CD8-positive, alpha-beta memory T cell (primary cell): ENCODE measurements around the gene MYH10. TPM values are rescaled to one million over a fixed set of nuclear protein-coding genes. Genes with fewer than 3 reads are reported as not detected.
A peak's percentile ranks its signal among the peaks of the same experiment; 100 is the strongest.

Source experiments
- CTCF ChIA-PET: fragments of 350-600 bp; sonication (Branson Sonifier 250); formaldehyde crosslinking; loops from one replicate; lab custom pipeline; 2021; ENCODE audit warnings: antibody characterized with exemption; lab: Charles Lee
- POLR2A ChIA-PET: fragments of 350-600 bp; sonication (Branson Sonifier 250); formaldehyde crosslinking; loops from one replicate; lab custom pipeline; 2021; ENCODE audit warnings: antibody characterized with exemption; lab: Charles Lee
- DNase-seq, 5 donors: peaks; one replicate each; pipeline versions ENCODE4 v3.0.0 to v3.0.0-alpha.2; 2020 to 2022; ENCODE audit warnings: mixed read lengths in 1 of 5
- H3K27ac ChIP-seq: one replicate; pipeline ENCODE4 v1.7.0; 2013; ENCODE audit warnings: low read depth, mild to moderate bottlenecking, low read length, moderate library complexity
- H3K27me3 ChIP-seq: 2 replicates; pipeline ENCODE4 v1.7.0; 2013; ENCODE audit warnings: low read length, mild to moderate bottlenecking; ENCODE audit not compliant: insufficient read depth, poor library complexity, severe bottlenecking
- H3K36me3 ChIP-seq: 2 replicates; pipeline ENCODE4 v1.7.0; 2013; ENCODE audit warnings: mild to moderate bottlenecking, low read length, moderate library complexity; ENCODE audit not compliant: insufficient read depth
- H3K4me1 ChIP-seq: 2 replicates; pipeline ENCODE4 v1.7.0; 2013; ENCODE audit warnings: mild to moderate bottlenecking, low read length, moderate library complexity; ENCODE audit not compliant: insufficient read depth
- H3K4me3 ChIP-seq: 2 replicates; pipeline ENCODE4 v1.7.0; 2013; ENCODE audit warnings: mild to moderate bottlenecking, low read length
- H3K9me3 ChIP-seq: 2 replicates; pipeline ENCODE4 v1.7.0; 2013; ENCODE audit warnings: mild to moderate bottlenecking, low read length
- H3K27ac Mint-ChIP-seq, 8 donors: one replicate each; pipeline ENCODE4 v1.8.0; 2020 to 2021; ENCODE audit warnings: mixed read lengths in 8 of 8, mild to moderate bottlenecking in 6 of 8, inconsistent platforms in 3 of 8, moderate library complexity in 3 of 8
- H3K27me3 Mint-ChIP-seq, 2 donors: one replicate each; pipeline ENCODE4 v1.8.0; 2020 to 2021; ENCODE audit warnings: mixed read lengths in 2 of 2, mild to moderate bottlenecking in 1 of 2, moderate library complexity in 1 of 2
- H3K36me3 Mint-ChIP-seq, 3 donors: one replicate each; pipeline ENCODE4 v1.8.0; 2020 to 2021; ENCODE audit warnings: mixed read lengths in 3 of 3, inconsistent platforms in 1 of 3, mild to moderate bottlenecking in 1 of 3
- H3K4me1 Mint-ChIP-seq, 3 donors: one replicate each; pipeline ENCODE4 v1.8.0; 2020 to 2021; ENCODE audit warnings: mixed read lengths in 3 of 3, inconsistent platforms in 1 of 3, mild to moderate bottlenecking in 1 of 3
- H3K4me3 Mint-ChIP-seq, 7 donors: one replicate each; pipeline ENCODE4 v1.8.0; 2020 to 2021; ENCODE audit warnings: mixed read lengths in 7 of 7, mild to moderate bottlenecking in 6 of 7, moderate library complexity in 4 of 7, inconsistent platforms in 2 of 7
- H3K9me3 Mint-ChIP-seq, 5 donors: one replicate each; pipeline ENCODE4 v1.8.0; 2020 to 2022; ENCODE audit warnings: mixed read lengths in 5 of 5, mild to moderate bottlenecking in 3 of 5, moderate library complexity in 2 of 5, inconsistent platforms in 1 of 5
- polyA plus RNA-seq: library from polyadenylated mRNA; unstranded; fragments of 300-500 nt; fragmentation: Illumina TruSeq; gene quantifications from one replicate; pipeline ENCODE4 v1.2.3, GENCODE V29; 2021
- total RNA-seq, 2 experiments: library from RNA; stranded (reverse); gene quantifications; one replicate each; pipeline ENCODE4 v1.2.3, GENCODE V29; 2021

Gene MYH10
- total and polyA plus RNA-seq, 3 experiments from 2014 or later, result 2.4 to 7.5 (median 6.7) TPM

- H3K9me3 ChIP-seq, result peaks cover 4% of the 10 kb centered on the region
- H3K4me3 ChIP-seq, result no peak overlapping the region
- no peak overlapping the region for H3K4me3 Mint-ChIP-seq
- peaks cover 0 to 1% (median 0%) of the 10 kb centered on the region in 3 donors for H3K4me1 Mint-ChIP-seq
- no peak overlapping the region for H3K27ac Mint-ChIP-seq
- H3K27ac ChIP-seq, result no peak overlapping the region
- no peak for DNase-seq
- no peaks in the 10 kb centered on the region for H3K27me3 Mint-ChIP-seq
- peaks cover 4 to 18% (median 11%) of the 10 kb centered on the region in 5 donors for H3K9me3 Mint-ChIP-seq
- H3K4me1 ChIP-seq, result no peaks in the 10 kb centered on the region
- ChIA-PET CTCF (no interaction called here), POLR2A (no interaction called here)
- H3K27me3 ChIP-seq, result no peaks in the 10 kb centered on the region
- H3K36me3 Mint-ChIP-seq, result peaks cover 21 to 35% (median 27%) of the 10 kb centered on the region in 3 donors
- H3K36me3 ChIP-seq, result peaks cover under 1% of the 10 kb centered on the region
Measured at GRCh38 chr17:8487130-8487645, 143.3 kb downstream of the MYH10 start.

- Mint-ChIP-seq H3K27ac (no peak overlapping the region), H3K9me3 (peaks cover 4 to 16% (median 11%) of the 10 kb centered on the region in 5 donors), H3K36me3 (peaks cover 16 to 35% (median 32%) of the 10 kb centered on the region in 3 donors), H3K4me3 (no peak overlapping the region), H3K4me1 (no peaks in the 10 kb centered on the region), H3K27me3 (no peaks in the 10 kb centered on the region)
- peaks cover 4% of the 10 kb centered on the region for H3K9me3 ChIP-seq
- DNase-seq, result no peak
- POLR2A ChIA-PET, result no interaction called here
- H3K27me3 ChIP-seq, result no peaks in the 10 kb centered on the region
- no peaks in the 10 kb centered on the region for H3K4me1 ChIP-seq
- peaks cover 12% of the 10 kb centered on the region for H3K36me3 ChIP-seq
- H3K4me3 ChIP-seq, result no peak overlapping the region
- CTCF ChIA-PET, result no interaction called here
- H3K27ac ChIP-seq, result no peak overlapping the region
Measured at GRCh38 chr17:8485491-8485890, 145.0 kb downstream of the MYH10 start.

- ChIA-PET POLR2A (interaction anchor here (0.5 kb wide), 1 partner anchor 1592 kb away, joined by 3 read pairs; no protein-coding TSS in a partner anchor), CTCF (no interaction called here)
- H3K27ac ChIP-seq, result no peak overlapping the region
- no peak for DNase-seq
- no peaks in the 10 kb centered on the region for H3K27me3 ChIP-seq
- no peaks in the 10 kb centered on the region for H3K4me1 ChIP-seq
- no peak overlapping the region for H3K4me3 Mint-ChIP-seq
- H3K27me3 Mint-ChIP-seq, result no peaks in the 10 kb centered on the region
- H3K36me3 ChIP-seq, result peaks cover 12% of the 10 kb centered on the region
- no peaks in the 10 kb centered on the region for H3K4me1 Mint-ChIP-seq
- H3K9me3 ChIP-seq, result peaks cover 4% of the 10 kb centered on the region
- no peak overlapping the region for H3K27ac Mint-ChIP-seq
- H3K4me3 ChIP-seq, result no peak overlapping the region
- H3K36me3 Mint-ChIP-seq, result peaks cover 15 to 42% (median 29%) of the 10 kb centered on the region in 3 donors
- peaks cover 4 to 16% (median 11%) of the 10 kb centered on the region in 5 donors for H3K9me3 Mint-ChIP-seq
Measured at GRCh38 chr17:8484465-8484864, 146.1 kb downstream of the MYH10 start.

GRCh38 chr17:8482546-8482945 is 148.0 kb downstream of the MYH10 start:
- H3K4me1 Mint-ChIP-seq, result peaks cover 0 to 2% (median 0%) of the 10 kb centered on the region in 3 donors
- peaks cover 17 to 60% (median 29%) of the 10 kb centered on the region in 3 donors for H3K36me3 Mint-ChIP-seq
- Histone ChIP-seq H3K27ac (no peak overlapping the region), H3K27me3 (no peaks in the 10 kb centered on the region), H3K4me3 (no peak overlapping the region), H3K36me3 (peaks cover 12% of the 10 kb centered on the region), H3K4me1 (no peaks in the 10 kb centered on the region), H3K9me3 (peaks cover 4% of the 10 kb centered on the region)
- no peak for DNase-seq
- no peak overlapping the region for H3K27ac Mint-ChIP-seq
- no peak overlapping the region for H3K4me3 Mint-ChIP-seq
- ChIA-PET POLR2A (no interaction called here), CTCF (interaction anchor here (0.6 kb wide), 1 partner anchor 15 kb away, joined by 4 read pairs; no protein-coding TSS in a partner anchor)
- no peaks in the 10 kb centered on the region for H3K27me3 Mint-ChIP-seq
- peaks cover 4 to 16% (median 11%) of the 10 kb centered on the region in 5 donors for H3K9me3 Mint-ChIP-seq

- POLR2A ChIA-PET, result interaction anchor here (0.6 kb wide), 1 partner anchor 14 kb away, joined by 3 read pairs; no protein-coding TSS in a partner anchor
- Mint-ChIP-seq H3K9me3 (peaks cover 4 to 15% (median 11%) of the 10 kb centered on the region in 5 donors), H3K4me1 (peaks cover 0 to 2% (median 0%) of the 10 kb centered on the region in 3 donors), H3K27ac (no peak overlapping the region), H3K36me3 (peaks cover 17 to 67% (median 29%) of the 10 kb centered on the region in 3 donors), H3K27me3 (no peaks in the 10 kb centered on the region), H3K4me3 (no peak overlapping the region)
- DNase-seq, result no peak
- no peaks in the 10 kb centered on the region for H3K4me1 ChIP-seq
- H3K36me3 ChIP-seq, result peaks cover 12% of the 10 kb centered on the region
- CTCF ChIA-PET, result no interaction called here
- H3K4me3 ChIP-seq, result no peak overlapping the region
- peaks cover 4% of the 10 kb centered on the region for H3K9me3 ChIP-seq
- H3K27me3 ChIP-seq, result no peaks in the 10 kb centered on the region
- no peak overlapping the region for H3K27ac ChIP-seq
Measured at GRCh38 chr17:8481703-8482102, 148.8 kb downstream of the MYH10 start.

GRCh38 chr17:8481089-8481488 is 149.4 kb downstream of the MYH10 start:
- peaks cover 4% of the 10 kb centered on the region for H3K9me3 ChIP-seq
- H3K27ac Mint-ChIP-seq, result no peak overlapping the region

GRCh38 chr17:8480011-8480976 is 150.2 kb downstream of the MYH10 start:
- H3K27ac Mint-ChIP-seq, result peak overlapping the region in 1 of 8 donors; percentile 92
- H3K9me3 Mint-ChIP-seq, result peaks cover 4 to 14% (median 11%) of the 10 kb centered on the region in 5 donors
- Histone ChIP-seq H3K36me3 (peaks cover 20% of the 10 kb centered on the region), H3K27me3 (no peaks in the 10 kb centered on the region), H3K27ac (no peak overlapping the region), H3K9me3 (peaks cover 4% of the 10 kb centered on the region), H3K4me1 (no peaks in the 10 kb centered on the region), H3K4me3 (no peak overlapping the region)
- peak overlapping the region in 1 of 7 donors; percentile 49 for H3K4me3 Mint-ChIP-seq
- ChIA-PET POLR2A (no interaction called here), CTCF (no interaction called here)
- H3K36me3 Mint-ChIP-seq, result peaks cover 18 to 80% (median 29%) of the 10 kb centered on the region in 3 donors
- H3K4me1 Mint-ChIP-seq, result peaks cover 0 to 2% (median 0%) of the 10 kb centered on the region in 3 donors
- H3K27me3 Mint-ChIP-seq, result no peaks in the 10 kb centered on the region
- DNase-seq, result no peak

More at GRCh38 chr17:8481089-8481488, 149.4 kb downstream of the MYH10 start:
- Mint-ChIP-seq H3K4me1 (peaks cover 0 to 2% (median 0%) of the 10 kb centered on the region in 3 donors), H3K36me3 (peaks cover 17 to 72% (median 29%) of the 10 kb centered on the region in 3 donors), H3K4me3 (no peak overlapping the region), H3K27me3 (no peaks in the 10 kb centered on the region), H3K9me3 (peaks cover 4 to 15% (median 11%) of the 10 kb centered on the region in 5 donors)
- Histone ChIP-seq H3K4me3 (no peak overlapping the region), H3K27me3 (no peaks in the 10 kb centered on the region), H3K27ac (no peak overlapping the region), H3K36me3 (peaks cover 12% of the 10 kb centered on the region), H3K4me1 (no peaks in the 10 kb centered on the region)
- ChIA-PET CTCF (no interaction called here), POLR2A (no interaction called here)
- no peak for DNase-seq
